ENCODE results near the gene FOXD3.

Gene FOXD3

DNA sequence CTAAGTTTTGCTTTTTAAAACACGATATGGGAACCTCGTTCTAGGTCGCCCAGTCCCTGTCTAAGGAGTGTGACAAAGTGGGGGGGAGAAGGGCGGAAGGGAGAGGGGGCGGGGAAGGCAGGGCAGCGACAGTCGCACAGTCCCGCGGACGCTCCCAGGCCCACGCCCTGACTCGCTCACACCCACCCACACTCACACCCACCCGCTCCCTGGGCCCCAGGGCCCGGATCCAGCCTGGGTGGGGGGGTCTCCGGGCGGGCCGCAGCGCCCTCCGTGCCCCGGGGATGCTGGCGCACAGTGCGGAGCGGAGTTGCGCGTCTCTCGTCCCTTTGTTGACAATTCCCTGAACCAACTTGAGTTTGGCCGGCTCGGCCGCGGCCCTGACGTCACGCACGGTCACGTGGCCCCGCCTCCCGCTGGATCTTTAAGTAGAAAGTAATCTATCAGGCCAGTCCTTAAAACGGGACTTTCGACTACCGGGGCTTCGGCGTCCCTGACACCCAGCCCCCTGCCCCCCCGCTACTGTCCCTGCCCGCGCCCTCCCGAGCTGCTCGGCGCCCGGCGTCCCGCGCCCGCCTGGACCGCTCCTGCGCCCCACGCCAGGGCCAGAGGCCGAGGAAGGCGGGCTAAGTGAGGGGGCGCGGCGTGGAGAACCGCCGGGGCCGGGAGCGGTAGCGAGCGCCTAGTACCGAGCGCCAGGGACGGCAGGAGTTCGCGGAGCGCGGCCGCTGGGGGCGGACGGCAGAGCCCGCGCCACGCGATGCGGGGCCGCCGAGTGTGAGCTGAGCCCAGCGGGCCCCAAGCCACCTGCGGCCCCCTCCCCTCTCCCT lies at the start of gene FOXD3:
Gene FOXD3 (plus strand): TSS at position 454 of the 830 bp plus-strand sequence. CDS start 492 bp downstream, outside the sequence.
- Histone ChIP-seq H3K27ac (no peak within 1 kb of the TSS), H3K9ac (ENCODE audit: insufficient read length) (peak within 1 kb of the TSS; percentile 79), H3K4me3 (peak within 1 kb of the TSS; percentile 92), H3K36me3 (ENCODE audit: insufficient read depth, low read length) (no peaks in the 10 kb centered on the region), H3K9me3 (ENCODE audit: low read depth, low read length) (no peaks in the 10 kb centered on the region)
- DNase-seq (ENCODE audit: low read depth, low spot score): no peak
- TF ChIP-seq FOXP2 (optimal IDR thresholded peaks at IDR 0.05; ENCODE audit: control extremely low read depth, extremely low read length, insufficient read depth): no peak
- no peak for TF ChIP-seq EZH2 (IDR thresholded peaks at IDR 0.05)
- peak; percentile 57; the same call in 1 of the 2 replicates for TF ChIP-seq POLR2AphosphoS5 (IDR thresholded peaks at IDR 0.05; ENCODE audit: borderline replicate concordance, low read depth, low read length)

DNA sequence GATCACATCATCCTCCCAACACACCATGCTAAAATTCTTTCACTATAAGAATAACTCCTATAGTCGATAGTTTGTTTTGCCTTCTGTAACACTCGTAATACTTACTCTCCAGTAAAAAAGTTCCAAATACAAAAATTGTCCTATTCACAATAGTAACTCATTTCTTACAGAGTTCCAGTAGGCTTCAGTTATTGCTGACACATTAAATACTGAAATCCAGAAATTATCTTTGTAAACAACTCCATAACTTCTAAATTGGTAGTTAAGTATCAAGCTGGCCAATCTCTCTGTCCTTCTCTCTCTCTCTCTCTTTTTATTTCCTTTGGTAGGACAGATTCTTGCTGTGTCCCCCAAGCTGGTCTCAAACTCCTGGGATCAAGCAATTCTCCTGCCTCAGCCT lies 49.6 kb upstream of the FOXD3 start:
- TF ChIP-seq POLR2AphosphoS5 (IDR thresholded peaks at IDR 0.05; ENCODE audit: borderline replicate concordance, low read depth, low read length) (no peak), EZH2 (IDR thresholded peaks at IDR 0.05) (no peak), FOXP2 (optimal IDR thresholded peaks at IDR 0.05; ENCODE audit: control extremely low read depth, extremely low read length, insufficient read depth) (no peak)
- H3K36me3 ChIP-seq (ENCODE audit: insufficient read depth, low read length): no peaks in the 10 kb centered on the region
- H3K4me3 ChIP-seq: no peak overlapping the region
- H3K9ac ChIP-seq (ENCODE audit: insufficient read length): no peak overlapping the region
- H3K9me3 ChIP-seq (ENCODE audit: low read depth, low read length): no peaks in the 10 kb centered on the region
- H3K27ac ChIP-seq: no peak overlapping the region
- no peak for DNase-seq (ENCODE audit: low read depth, low spot score)

DNA sequence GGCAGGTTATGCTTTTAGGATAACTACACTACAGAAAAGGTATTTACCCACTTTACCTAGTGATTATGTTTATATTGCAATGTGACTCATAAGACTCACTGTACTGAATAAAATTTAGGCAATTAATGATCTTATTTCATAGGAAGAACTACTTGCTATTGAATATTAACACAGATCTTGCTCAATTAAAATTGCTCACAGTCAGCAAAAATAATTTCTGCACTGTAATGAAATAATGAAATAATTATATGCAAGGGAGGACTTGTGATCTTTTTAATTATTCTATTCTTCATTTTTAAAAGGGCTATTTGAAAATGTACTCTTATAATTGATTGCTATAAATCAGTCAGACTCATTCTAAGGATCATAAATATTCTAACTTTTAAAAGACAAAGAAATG lies 48.0 kb upstream of the FOXD3 start:
- Histone ChIP-seq H3K9me3 (ENCODE audit: low read depth, low read length) (no peaks in the 10 kb centered on the region), H3K9ac (ENCODE audit: insufficient read length) (no peak overlapping the region), H3K27ac (peak overlapping the region; percentile 77), H3K4me3 (peak overlapping the region; percentile 56), H3K36me3 (ENCODE audit: insufficient read depth, low read length) (no peaks in the 10 kb centered on the region)
- no peak for TF ChIP-seq POLR2AphosphoS5 (IDR thresholded peaks at IDR 0.05; ENCODE audit: borderline replicate concordance, low read depth, low read length)
- no peak for DNase-seq (ENCODE audit: low read depth, low spot score)

DNA sequence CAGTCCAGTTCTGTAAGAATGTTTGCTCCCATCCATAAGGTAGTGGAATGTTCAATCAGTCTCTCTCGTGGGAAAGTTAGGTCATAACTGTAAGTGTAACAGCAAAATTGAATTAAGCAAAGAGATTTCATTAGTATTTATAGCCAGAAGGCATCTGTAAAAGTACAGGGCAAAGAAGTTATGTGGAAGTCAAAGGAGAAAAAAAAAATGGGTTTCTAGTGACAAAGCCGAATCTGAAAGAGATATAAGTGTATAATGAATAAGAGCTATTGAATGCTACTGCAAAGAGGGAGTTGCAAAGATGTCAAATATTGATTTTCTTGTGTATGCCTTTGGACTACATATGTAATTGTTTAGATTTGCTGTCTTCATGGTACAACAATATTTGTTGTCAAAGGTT lies 47.4 kb upstream of the FOXD3 start:
- no peak overlapping the region for H3K9ac ChIP-seq (ENCODE audit: insufficient read length)
- H3K4me3 ChIP-seq: peak overlapping the region; percentile 56
- H3K27ac ChIP-seq: peak overlapping the region; percentile 77
- TF ChIP-seq EZH2 (IDR thresholded peaks at IDR 0.05): no peak
- TF ChIP-seq POLR2AphosphoS5 (IDR thresholded peaks at IDR 0.05; ENCODE audit: borderline replicate concordance, low read depth, low read length): no peak
- TF ChIP-seq FOXP2 (optimal IDR thresholded peaks at IDR 0.05; ENCODE audit: control extremely low read depth, extremely low read length, insufficient read depth): no peak
- peak; percentile 61 for DNase-seq (ENCODE audit: low read depth, low spot score)
- H3K36me3 ChIP-seq (ENCODE audit: insufficient read depth, low read length): no peaks in the 10 kb centered on the region
- no peaks in the 10 kb centered on the region for H3K9me3 ChIP-seq (ENCODE audit: low read depth, low read length)

DNA sequence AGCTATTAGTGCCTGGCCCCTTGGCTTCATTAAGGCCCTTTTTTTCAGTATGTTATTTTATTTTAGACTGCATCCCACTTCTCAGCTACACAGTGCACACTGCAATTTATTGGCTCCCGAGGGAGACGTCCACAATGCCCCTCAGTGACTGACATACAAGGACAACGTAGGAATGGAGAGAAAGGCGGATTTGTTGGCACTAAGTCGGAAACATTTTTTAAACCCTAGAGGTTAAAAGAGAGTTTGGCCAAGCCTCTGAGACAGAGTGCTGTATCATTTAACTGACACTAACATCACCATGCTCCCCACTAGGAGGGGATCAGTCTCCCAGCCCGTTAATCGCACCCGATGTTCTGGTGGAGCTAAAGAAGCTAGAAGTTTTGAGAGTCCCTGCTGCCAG lies 45.7 kb upstream of the FOXD3 start:
- Histone ChIP-seq H3K4me3 (peak overlapping the region; percentile 7), H3K36me3 (ENCODE audit: insufficient read depth, low read length) (no peaks in the 10 kb centered on the region), H3K9ac (ENCODE audit: insufficient read length) (no peak overlapping the region), H3K9me3 (ENCODE audit: low read depth, low read length) (no peaks in the 10 kb centered on the region), H3K27ac (no peak overlapping the region)
- DNase-seq (ENCODE audit: low read depth, low spot score): no peak
- TF ChIP-seq EZH2 (IDR thresholded peaks at IDR 0.05): no peak
- no peak for TF ChIP-seq FOXP2 (optimal IDR thresholded peaks at IDR 0.05; ENCODE audit: control extremely low read depth, extremely low read length, insufficient read depth)
- no peak for TF ChIP-seq POLR2AphosphoS5 (IDR thresholded peaks at IDR 0.05; ENCODE audit: borderline replicate concordance, low read depth, low read length)

DNA sequence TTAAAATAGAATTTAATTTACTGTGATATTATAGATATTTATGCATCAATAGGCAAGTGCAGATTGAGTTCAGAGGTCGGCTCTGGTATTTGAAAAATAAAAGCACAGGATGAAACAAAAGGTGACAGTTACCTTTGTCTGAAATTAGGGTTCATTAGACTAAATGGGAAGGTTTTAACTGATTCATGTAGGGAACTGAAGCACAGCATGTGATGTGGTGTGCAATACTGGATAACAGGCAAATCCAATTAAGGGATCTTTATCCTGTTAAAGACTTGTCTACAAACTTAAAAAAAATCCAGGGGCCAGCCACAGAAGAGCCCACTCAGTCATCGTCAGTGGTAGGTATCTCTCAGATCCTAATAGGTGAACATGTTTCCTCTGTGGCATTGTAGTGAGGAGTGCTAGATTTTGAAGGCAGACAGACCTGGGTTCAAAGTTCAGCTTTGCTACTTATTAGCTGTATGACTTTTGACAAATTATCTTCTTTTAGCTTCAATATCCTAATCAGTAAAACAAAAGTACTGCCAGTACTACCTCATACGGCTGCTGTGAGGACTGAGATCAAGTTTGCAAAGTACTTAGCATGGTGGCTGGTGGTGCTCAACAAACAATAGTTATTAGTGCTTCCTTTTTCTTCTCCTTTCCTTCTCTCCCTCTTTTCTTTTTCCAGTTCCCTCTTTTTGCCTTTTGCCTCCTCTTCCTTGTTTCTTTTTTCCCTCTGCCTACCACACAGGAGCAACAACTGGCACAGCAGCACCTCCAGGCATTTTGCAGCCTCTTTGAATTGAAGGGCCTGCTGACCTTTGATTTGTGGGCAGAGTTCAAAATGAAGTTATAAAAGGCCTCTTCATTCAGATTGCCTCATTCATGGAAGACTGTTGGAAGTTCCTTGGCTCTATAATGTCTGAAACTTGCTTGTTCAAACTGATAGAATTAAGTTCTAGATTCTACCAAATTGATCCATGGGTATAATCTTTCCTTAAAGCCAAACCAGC lies 44.9 kb upstream of the FOXD3 start:
- Histone ChIP-seq H3K36me3 (ENCODE audit: insufficient read depth, low read length) (no peaks in the 10 kb centered on the region), H3K4me3 (no peak overlapping the region), H3K9me3 (ENCODE audit: low read depth, low read length) (no peaks in the 10 kb centered on the region), H3K9ac (ENCODE audit: insufficient read length) (no peak overlapping the region), H3K27ac (no peak overlapping the region)
- DNase-seq (ENCODE audit: low read depth, low spot score): no peak
- no peak for TF ChIP-seq POLR2AphosphoS5 (IDR thresholded peaks at IDR 0.05; ENCODE audit: borderline replicate concordance, low read depth, low read length)
- TF ChIP-seq FOXP2 (optimal IDR thresholded peaks at IDR 0.05; ENCODE audit: control extremely low read depth, extremely low read length, insufficient read depth): no peak
- no peak for TF ChIP-seq EZH2 (IDR thresholded peaks at IDR 0.05)

DNA sequence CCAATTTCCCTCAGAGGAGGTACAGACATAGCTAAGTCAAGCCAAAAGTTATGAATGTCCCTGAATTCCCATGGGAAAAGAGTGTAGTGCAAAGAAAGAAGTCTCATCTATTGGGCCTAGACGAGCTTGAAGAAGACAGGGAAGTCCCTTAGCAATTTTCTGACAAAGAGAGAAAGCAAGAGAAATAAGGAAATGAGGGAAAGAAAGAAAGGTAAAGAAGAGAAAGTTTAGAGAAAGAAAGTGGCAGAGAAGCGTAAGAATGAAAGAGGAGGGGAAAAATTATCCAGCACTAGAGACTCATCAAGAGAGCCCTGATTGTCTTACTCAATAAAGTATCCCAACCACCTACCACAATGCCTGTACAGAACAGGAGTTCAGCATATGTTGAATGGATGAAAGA lies 40.6 kb upstream of the FOXD3 start:
- DNase-seq (ENCODE audit: low read depth, low spot score): no peak
- TF ChIP-seq FOXP2 (optimal IDR thresholded peaks at IDR 0.05; ENCODE audit: control extremely low read depth, extremely low read length, insufficient read depth) (no peak), POLR2AphosphoS5 (IDR thresholded peaks at IDR 0.05; ENCODE audit: borderline replicate concordance, low read depth, low read length) (no peak), EZH2 (IDR thresholded peaks at IDR 0.05) (no peak)

DNA sequence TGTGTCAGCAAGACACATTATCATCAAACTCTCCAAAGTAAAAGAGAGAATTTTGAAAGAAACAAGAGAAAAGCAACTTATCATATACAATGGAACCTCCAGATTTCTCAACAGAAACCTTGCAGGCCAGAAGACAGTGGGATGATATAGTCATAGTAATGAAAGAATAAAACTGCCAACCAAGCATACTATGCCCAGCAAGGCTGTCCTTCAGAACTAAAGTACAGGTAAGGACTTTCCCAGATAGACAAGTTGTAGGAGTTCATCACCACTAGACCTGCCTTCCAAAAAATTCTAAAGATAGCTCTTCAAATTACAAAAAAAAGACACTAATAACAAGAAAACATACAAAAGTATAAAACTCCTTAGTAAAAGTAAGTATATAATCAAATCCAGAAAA lies 33.2 kb upstream of the FOXD3 start:
- H3K9me3 ChIP-seq (ENCODE audit: low read depth, low read length): no peaks in the 10 kb centered on the region
- no peak overlapping the region for H3K27ac ChIP-seq
- no peak for TF ChIP-seq FOXP2 (optimal IDR thresholded peaks at IDR 0.05; ENCODE audit: control extremely low read depth, extremely low read length, insufficient read depth)
- TF ChIP-seq EZH2 (IDR thresholded peaks at IDR 0.05): no peak
- no peak for TF ChIP-seq POLR2AphosphoS5 (IDR thresholded peaks at IDR 0.05; ENCODE audit: borderline replicate concordance, low read depth, low read length)
- no peak overlapping the region for H3K4me3 ChIP-seq
- no peak for DNase-seq (ENCODE audit: low read depth, low spot score)
- H3K9ac ChIP-seq (ENCODE audit: insufficient read length): no peak overlapping the region
- no peaks in the 10 kb centered on the region for H3K36me3 ChIP-seq (ENCODE audit: insufficient read depth, low read length)

More for the DNA sequence above, 40.6 kb upstream of the FOXD3 start:
- Histone ChIP-seq H3K4me3 (no peak overlapping the region), H3K9me3 (ENCODE audit: low read depth, low read length) (no peaks in the 10 kb centered on the region), H3K9ac (ENCODE audit: insufficient read length) (no peak overlapping the region), H3K27ac (no peak overlapping the region), H3K36me3 (ENCODE audit: insufficient read depth, low read length) (no peaks in the 10 kb centered on the region)

Measured in SK-N-MC (cell line).